HepG2 (cell line): Measurements from ENCODE around the gene CD2AP. TPM values are rescaled to one million over a fixed set of nuclear protein-coding genes. Genes with fewer than 3 reads are reported as not detected.

Experiments
- ATAC-seq: fragments of 200-7000 bp; cut with Tn5 transposase; 3 replicates; pipeline ENCODE4 v1.9.1; 2020; ENCODE audit warnings: mild to moderate bottlenecking, moderate library complexity
- BruUV-seq: library from RNA; stranded (reverse); fragments of 400-500 nt; replicated peaks from 2 replicates; lab custom pipeline; 2021; lab: Mats Ljungman, UMichigan
- CTCF ChIA-PET: fragments of 300-600 bp; formaldehyde crosslinking; extraction: SDS; loops from one replicate; lab custom pipeline; 2021; ENCODE audit warnings: low total read pairs, inconsistent platforms, low intra/inter-chr PET ratio; lab: Yijun Ruan, JAX
- POLR2A ChIA-PET: fragments of 350-600 bp; sonication (Branson Sonifier 250); formaldehyde crosslinking; loops from one replicate; lab custom pipeline; 2020; ENCODE audit warnings: antibody characterized with exemption, inconsistent platforms; lab: Yijun Ruan, JAX
- DNase-seq: peaks from one replicate; pipeline ENCODE4 v3.0.0-alpha.2; 2015; ENCODE audit warnings: low spot score
- FAIRE-seq: peaks from 3 replicates; lab custom pipeline; 2011; peaks lifted over from hg19 to GRCh38; lab: Jason Lieb, UNC
- H2AFZ ChIP-seq: one replicate; pipeline ENCODE4 v1.6.1; 2011; ENCODE audit warnings: low read length, inconsistent platforms
- H3K27ac ChIP-seq: fragments of 300-600 bp; 3 replicates; pipeline ENCODE4 v1.8.0; 2011; ENCODE audit warnings: mixed run types, mild to moderate bottlenecking, mixed read lengths, low read length, inconsistent platforms; ENCODE audit not compliant: insufficient read depth; ENCODE audit errors: extremely low read length
- H3K27me3 ChIP-seq, 2 experiments: fragments of 200-600 bp in 1 of 2; 2 replicates in 1 of 2; 3 replicates in 1 of 2; pipeline versions ENCODE4 v1.6.0 to v1.8.0; 2011; ENCODE audit warnings: low read length in 2 of 2, mild to moderate bottlenecking in 2 of 2, moderate library complexity in 2 of 2, inconsistent platforms in 1 of 2; ENCODE audit not compliant: insufficient read depth in 2 of 2, control insufficient read depth in 1 of 2
- H3K36me3 ChIP-seq, 2 experiments: fragments of 200-600 bp in 1 of 2; replicated peaks in 1 of 2; 2 replicates in 1 of 2; 3 replicates in 1 of 2; pipeline versions ENCODE4 v1.5.1 to v1.8.0; 2011; ENCODE audit warnings: low read length in 2 of 2, inconsistent platforms in 1 of 2; ENCODE audit not compliant: insufficient read depth in 2 of 2, control insufficient read depth in 1 of 2
- H3K4me1 ChIP-seq: 2 replicates; pipeline ENCODE4 v1.5.1; 2012; ENCODE audit warnings: low read length, inconsistent platforms; ENCODE audit not compliant: insufficient read depth
- H3K4me2 ChIP-seq: 2 replicates; pipeline ENCODE4 v1.6.0; 2011; ENCODE audit warnings: low read depth, low read length, inconsistent platforms
- H3K4me3 ChIP-seq, 3 experiments: fragments of 200-600 bp in 1 of 3; sonication (generic), shearing (Covaris generic) in 1 of 3; replicated peaks in 1 of 3; 2 replicates each; pipeline ENCODE4 v1.5.1; 2011 to 2016; ENCODE audit warnings: low read length in 3 of 3, inconsistent platforms in 2 of 3, low read depth in 2 of 3, mild to moderate bottlenecking in 2 of 3, control low read depth in 1 of 3, mixed read lengths in 1 of 3; ENCODE audit not compliant: insufficient read depth in 1 of 3
- H3K79me2 ChIP-seq: one replicate; pipeline ENCODE4 v1.6.1; 2011; ENCODE audit warnings: low read length, inconsistent platforms; ENCODE audit not compliant: insufficient read depth
- H3K9ac ChIP-seq: 2 replicates; pipeline ENCODE4 v1.6.0; 2011; ENCODE audit warnings: mild to moderate bottlenecking, low read depth, low read length, inconsistent platforms; ENCODE audit not compliant: insufficient read depth
- H3K9me3 ChIP-seq: 2 replicates; pipeline ENCODE4 v1.5.1; 2012; ENCODE audit warnings: mild to moderate bottlenecking, low read length
- H4K20me1 ChIP-seq: 2 replicates; pipeline ENCODE4 v1.6.0; 2011; ENCODE audit warnings: inconsistent platforms, mild to moderate bottlenecking, low read length, moderate library complexity; ENCODE audit not compliant: insufficient read depth
- E2F5 ChIP-seq: sonication (generic); formaldehyde crosslinking; conservative IDR thresholded peaks from 2 replicates; pipeline ENCODE4 v1.4.0; 2020; ENCODE audit warnings: missing genetic modification reagents
- FOXA1 ChIP-seq, 2 experiments: fragments of 450-650 bp in 1 of 2; sonication (generic) in 1 of 2; formaldehyde crosslinking in 1 of 2; IDR thresholded peaks; 2 replicates each; pipeline versions ENCODE4 v1.4.0 to v1.6.1; 2016 to 2020; ENCODE audit warnings: missing genetic modification reagents in 1 of 2
- GABPA ChIP-seq, 2 experiments: IDR thresholded peaks; 2 replicates each; pipeline ENCODE4 v1.6.1; 2011 to 2016; ENCODE audit warnings: low read depth in 2 of 2, low read length in 1 of 2, missing biosample characterization in 1 of 2, missing genetic modification characterization in 1 of 2
- IKZF4 ChIP-seq: sonication (generic); formaldehyde crosslinking; IDR thresholded peaks from 2 replicates; pipeline ENCODE4 v1.5.1; 2020; ENCODE audit warnings: borderline replicate concordance, mild to moderate bottlenecking, low read depth, missing genetic modification reagents; ENCODE audit errors: not compliant biosample characterization
- NR0B2 ChIP-seq: sonication (generic); formaldehyde crosslinking; IDR thresholded peaks from 2 replicates; pipeline ENCODE4 v1.4.0; 2020; ENCODE audit warnings: mild to moderate bottlenecking, missing genetic modification reagents
- SIN3A ChIP-seq: IDR thresholded peaks from 2 replicates; pipeline ENCODE4 v1.6.1; 2011; ENCODE audit warnings: low read depth, mild to moderate bottlenecking, control low read depth, low read length, borderline replicate concordance
- SOX5 ChIP-seq: IDR thresholded peaks from 2 replicates; pipeline ENCODE4 v1.6.1; 2016; ENCODE audit warnings: borderline replicate concordance
- TAF1 ChIP-seq: sonication (generic); formaldehyde crosslinking; IDR thresholded peaks from 2 replicates; pipeline ENCODE4 v1.4.0; 2020; ENCODE audit warnings: missing genetic modification reagents
- TCF7 ChIP-seq: sonication (generic); IDR thresholded peaks from 2 replicates; pipeline ENCODE4 v1.6.1; 2016; ENCODE audit warnings: antibody characterized with exemption, low read depth
- ZC3H13 ChIP-seq: sonication (generic); formaldehyde crosslinking; IDR thresholded peaks from 2 replicates; pipeline ENCODE4 v1.8.1; 2023; ENCODE audit warnings: mild to moderate bottlenecking, missing genetic modification reagents, moderate library complexity
- ZNF432 ChIP-seq: sonication (generic); formaldehyde crosslinking; IDR thresholded peaks from 2 replicates; pipeline ENCODE4 v1.5.0; 2020; ENCODE audit warnings: missing genetic modification reagents, mild to moderate bottlenecking, borderline replicate concordance
- ZNF589 ChIP-seq: sonication (generic); formaldehyde crosslinking; conservative IDR thresholded peaks from 2 replicates; pipeline ENCODE4 v1.8.0; 2022; ENCODE audit warnings: mild to moderate bottlenecking, moderate library complexity, missing genetic modification reagents
- ZNF772 ChIP-seq: sonication (generic); formaldehyde crosslinking; IDR thresholded peaks from 2 replicates; pipeline ENCODE4 v1.5.0; 2020; ENCODE audit warnings: mild to moderate bottlenecking, missing genetic modification reagents
- WGBS: methylation state at CpG from one replicate; pipeline ENCODE4 v1.1.6; 2017; ENCODE audit warnings: low lambda C conversion rate; 5-methylcytosine and 5-hydroxymethylcytosine counted together
- in situ Hi-C: cut with HindIII; loops from 2 replicates; pipeline ENCODE4 v1.10.0; 2017; ENCODE audit warnings: low pct_unique_long_range_greater_than_20kb; ENCODE audit not compliant: extremely low pct_ligation_motif_present
- intact Hi-C: fragments of 100-400 bp; cut with micrococcal nuclease; formaldehyde crosslinking; loops from one replicate; pipeline ENCODE4 v1.10.0; 2022; ENCODE audit not compliant: unreplicated experiment
- polyA plus RNA-seq, 8 experiments: library from polyadenylated mRNA; depleted of rRNA in 3 of 8; stranded (reverse) in 7 of 8; unstranded in 1 of 8; fragments of >200 nt; fragmentation: Illumina TruSeq in 4 of 8; extraction: Trizol in 4 of 8; gene quantifications; 2 replicates each; pipeline versions ENCODE4 v1.2.1 to v1.2.3, GENCODE V29; 2011 to 2016; ENCODE audit warnings: low read depth in 4 of 8, missing spikeins in 1 of 8, mixed read lengths in 1 of 8; ENCODE audit not compliant: insufficient read depth in 1 of 8
- total RNA-seq, 5 experiments: library from RNA; depleted of rRNA; stranded (reverse); fragments of >200 nt; fragmentation: Illumina TruSeq; extraction: Trizol; gene quantifications; 2 replicates each; pipeline ENCODE4 v1.2.3, GENCODE V29; 2016; ENCODE audit warnings: low read depth in 1 of 5

Gene CD2AP
- total and polyA plus RNA-seq, 2 of the 13 experiments (the other 11 are each of a cell fraction or from before 2014, with no cell fraction given), result 8.6 to 31.9 TPM

GRCh38 chr6:47672816-47673215 is 195.2 kb downstream of the CD2AP start:
- no peak for ATAC-seq
- H3K79me2 ChIP-seq, result no peaks in the 10 kb centered on the region
- H2AFZ ChIP-seq, result no peak overlapping the region
- TF ChIP-seq TAF1 (CRISPR knock-in tag), result no peak
- no peaks in the 10 kb centered on the region; the same call in 1 of the 2 replicates for H4K20me1 ChIP-seq
- peaks cover 0 to 6% of the 10 kb centered on the region in 2 experiments; a peak in 1 of 5 replicates for H3K27me3 ChIP-seq
- in situ Hi-C loops (no loop called here), intact Hi-C loops (no loop called here)
- peaks cover 11% of the 10 kb centered on the region; the same call in 1 of the 2 replicates for H3K4me1 ChIP-seq
- no peak overlapping the region for H3K4me3 ChIP-seq
- no peak overlapping the region for H3K9ac ChIP-seq
- H3K27ac ChIP-seq, result no peak overlapping the region
- no peak for DNase-seq
- CTCF ChIA-PET, result no interaction called here
- WGBS, result 0% methylated on average over 1 of the region's 1 CpG
- POLR2A ChIA-PET, result no interaction called here
- H3K4me2 ChIP-seq, result no peak overlapping the region
- H3K9me3 ChIP-seq, result no peaks in the 10 kb centered on the region
- no peak for FAIRE-seq
- H3K36me3 ChIP-seq, result no peaks in the 10 kb centered on the region
- no TSS peak for BruUV-seq

- ChIA-PET POLR2A (no interaction called here), CTCF (no interaction called here)
- DNase-seq, result no peak
- BruUV-seq, result no TSS peak
- Histone ChIP-seq H3K9ac (no peak overlapping the region), H3K4me2 (no peak overlapping the region), H2AFZ (no peak overlapping the region), H3K27me3 (peaks cover 0 to 10% of the 10 kb centered on the region in 2 experiments; a peak in 2 of 5 replicates), H3K4me1 (peaks cover 6% of the 10 kb centered on the region; the same call in 1 of the 2 replicates), H3K79me2 (no peaks in the 10 kb centered on the region), H4K20me1 (no peaks in the 10 kb centered on the region; the same call in 1 of the 2 replicates), H3K9me3 (no peaks in the 10 kb centered on the region), H3K36me3 (no peaks in the 10 kb centered on the region), H3K27ac (no peak overlapping the region), H3K4me3 (no peak overlapping the region)
- intact Hi-C loops (no loop called here), in situ Hi-C loops (no loop called here)
- FAIRE-seq, result no peak
- ATAC-seq, result no peak
- WGBS, result 2% methylated on average over 3 of the region's 3 CpGs
- TF ChIP-seq ZC3H13 (no peak), TCF7 (no peak), GABPA (IDR thresholded peaks at IDR 0.05; ENCODE audit: low read depth, low read length) (no peak), GABPA (CRISPR knock-in tag; IDR thresholded peaks at IDR 0.05; ENCODE audit: low read depth) (no peak), ZNF432 (no peak), FOXA1 (IDR thresholded peaks at IDR 0.05) (no peak), FOXA1 (CRISPR knock-in tag; IDR thresholded peaks at IDR 0.05) (no peak), SIN3A (no peak), IKZF4 (CRISPR knock-in tag) (no peak), E2F5 (CRISPR knock-in tag) (no peak), ZNF772 (CRISPR knock-in tag) (no peak), SOX5 (no peak), NR0B2 (CRISPR knock-in tag) (no peak), ZNF589 (CRISPR knock-in tag) (no peak)
Measured at GRCh38 chr6:47674673-47675072, 197.1 kb downstream of the CD2AP start.
